Measurements from ENCODE around the gene STK32B. TPM values are rescaled to one million over a fixed set of nuclear protein-coding genes. Genes with fewer than 3 reads are reported as not detected.

The STK32B gene
- total and polyA plus RNA-seq, 9 of the 15 experiments (the other 6 are each of a cell fraction or from before 2014, with no cell fraction given), result 0.03 to 0.20 (median 0.07) TPM; not detected in 2

GRCh38 chr4:5003372-5003857, 47.9 kb upstream of the STK32B start (continued):
- peak; percentile 12; the same call in 1 of the 2 replicates for TF ChIP-seq REST (IDR thresholded peaks at IDR 0.05; ENCODE audit: borderline replicate concordance)
- TF ChIP-seq REST (CRISPR knock-in tag; IDR thresholded peaks at IDR 0.05; ENCODE audit: low read depth), result no peak
- TF ChIP-seq ZNF57 (CRISPR knock-in tag; IDR thresholded peaks at IDR 0.05), result peak; percentile 77; the same call in 1 of the 2 replicates
- TF ChIP-seq CREB1 (IDR thresholded peaks at IDR 0.05), result peak; percentile 57; the same call in 1 of the 2 replicates
- TF ChIP-seq CREB1 (CRISPR knock-in tag; IDR thresholded peaks at IDR 0.05), result no peak
- no peak for TF ChIP-seq POLR2A (conservative IDR thresholded peaks at IDR 0.05)
- no peak for TF ChIP-seq HOXB6 (CRISPR knock-in tag; IDR thresholded peaks at IDR 0.05; ENCODE audit: borderline replicate concordance)
- peak; percentile 100 for TF ChIP-seq ARID1B (IDR thresholded peaks at IDR 0.05)
- TF ChIP-seq TRIM24 (IDR thresholded peaks at IDR 0.05), result peak; percentile 99 to 100
- TF ChIP-seq NCOA4 (IDR thresholded peaks at IDR 0.05; ENCODE audit: partially characterized antibody), result peak; percentile 86
- peak; percentile 88; the same call in 1 of the 2 replicates for TF ChIP-seq RUNX1 (IDR thresholded peaks at IDR 0.05; ENCODE audit: low read depth)
- peak; percentile 91 for TF ChIP-seq ATF4 (CRISPR knock-in tag; IDR thresholded peaks at IDR 0.05)
- no peak for TF ChIP-seq PURB (CRISPR knock-in tag; IDR thresholded peaks at IDR 0.05; ENCODE audit: low read depth)
- peak; percentile 98 for TF ChIP-seq CTBP1 (IDR thresholded peaks at IDR 0.05; ENCODE audit: borderline replicate concordance)
- peak; percentile 99 for TF ChIP-seq SMAD4 (CRISPR knock-in tag; conservative IDR thresholded peaks at IDR 0.05)
- TF ChIP-seq RAD51 (IDR thresholded peaks at IDR 0.05; ENCODE audit: borderline replicate concordance, low read depth), result peak; percentile 22; the same call in 1 of the 2 replicates
- TF ChIP-seq DPF2 (IDR thresholded peaks at IDR 0.05), result peak; percentile 99
- peak; percentile 87 to 95 for TF ChIP-seq RCOR1 (IDR thresholded peaks at IDR 0.05; ENCODE audit: borderline replicate concordance in 1 of 2, low read depth in 2 of 2, low read length in 2 of 2)
- peak; percentile 66 for TF ChIP-seq GABPB1 (CRISPR knock-in tag; IDR thresholded peaks at IDR 0.05)
- peak; percentile 99 for TF ChIP-seq SMARCA4 (IDR thresholded peaks at IDR 0.05)
- TF ChIP-seq FOXM1 (IDR thresholded peaks at IDR 0.05; ENCODE audit: low read depth), result peak; percentile 98
- no peak for TF ChIP-seq FOXM1 (CRISPR knock-in tag; IDR thresholded peaks at IDR 0.05; ENCODE audit: low read depth)
